ENCODE results near the gene MMP20.

Gene MMP20, protein sequence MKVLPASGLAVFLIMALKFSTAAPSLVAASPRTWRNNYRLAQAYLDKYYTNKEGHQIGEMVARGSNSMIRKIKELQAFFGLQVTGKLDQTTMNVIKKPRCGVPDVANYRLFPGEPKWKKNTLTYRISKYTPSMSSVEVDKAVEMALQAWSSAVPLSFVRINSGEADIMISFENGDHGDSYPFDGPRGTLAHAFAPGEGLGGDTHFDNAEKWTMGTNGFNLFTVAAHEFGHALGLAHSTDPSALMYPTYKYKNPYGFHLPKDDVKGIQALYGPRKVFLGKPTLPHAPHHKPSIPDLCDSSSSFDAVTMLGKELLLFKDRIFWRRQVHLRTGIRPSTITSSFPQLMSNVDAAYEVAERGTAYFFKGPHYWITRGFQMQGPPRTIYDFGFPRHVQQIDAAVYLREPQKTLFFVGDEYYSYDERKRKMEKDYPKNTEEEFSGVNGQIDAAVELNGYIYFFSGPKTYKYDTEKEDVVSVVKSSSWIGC

DNA sequence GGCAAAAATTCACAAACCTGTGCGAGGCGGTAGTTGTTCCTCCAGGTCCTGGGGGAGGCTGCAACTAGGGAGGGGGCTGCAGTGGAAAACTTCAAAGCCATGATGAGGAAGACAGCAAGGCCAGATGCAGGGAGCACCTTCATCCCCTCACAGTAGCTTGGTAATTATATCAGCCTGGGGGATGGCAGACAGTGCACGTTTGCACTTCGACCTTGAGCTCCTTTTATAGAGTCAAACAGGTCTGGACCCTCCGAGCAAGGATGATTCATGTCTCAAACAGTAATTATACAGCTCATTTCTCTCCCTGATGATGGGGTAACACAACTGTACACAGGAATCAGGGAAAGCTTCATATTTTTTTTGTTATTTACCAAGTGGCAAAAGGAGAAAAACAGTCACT, at the start of gene MMP20:
Gene MMP20 (minus strand): TSS at position 156 of the 400 bp plus-strand sequence. CDS start 13 bp downstream, at position 143.
- no peak within 1 kb of the TSS for H3K4me3 ChIP-seq (ENCODE audit: low read depth, low read length)
- TF ChIP-seq MYC (IDR thresholded peaks at IDR 0.05; ENCODE audit: low read depth, low read length) (no peak), POLR2A (IDR thresholded peaks at IDR 0.05; ENCODE audit: extremely low read depth, insufficient read length) (no peak), MAX (IDR thresholded peaks at IDR 0.05; ENCODE audit: low read depth, low read length) (no peak)
- TF ChIP-seq, protein P1, sequence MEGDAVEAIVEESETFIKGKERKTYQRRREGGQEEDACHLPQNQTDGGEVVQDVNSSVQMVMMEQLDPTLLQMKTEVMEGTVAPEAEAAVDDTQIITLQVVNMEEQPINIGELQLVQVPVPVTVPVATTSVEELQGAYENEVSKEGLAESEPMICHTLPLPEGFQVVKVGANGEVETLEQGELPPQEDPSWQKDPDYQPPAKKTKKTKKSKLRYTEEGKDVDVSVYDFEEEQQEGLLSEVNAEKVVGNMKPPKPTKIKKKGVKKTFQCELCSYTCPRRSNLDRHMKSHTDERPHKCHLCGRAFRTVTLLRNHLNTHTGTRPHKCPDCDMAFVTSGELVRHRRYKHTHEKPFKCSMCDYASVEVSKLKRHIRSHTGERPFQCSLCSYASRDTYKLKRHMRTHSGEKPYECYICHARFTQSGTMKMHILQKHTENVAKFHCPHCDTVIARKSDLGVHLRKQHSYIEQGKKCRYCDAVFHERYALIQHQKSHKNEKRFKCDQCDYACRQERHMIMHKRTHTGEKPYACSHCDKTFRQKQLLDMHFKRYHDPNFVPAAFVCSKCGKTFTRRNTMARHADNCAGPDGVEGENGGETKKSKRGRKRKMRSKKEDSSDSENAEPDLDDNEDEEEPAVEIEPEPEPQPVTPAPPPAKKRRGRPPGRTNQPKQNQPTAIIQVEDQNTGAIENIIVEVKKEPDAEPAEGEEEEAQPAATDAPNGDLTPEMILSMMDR (IDR thresholded peaks at IDR 0.05; ENCODE audit: low read depth, low read length) = no peak
- no peak for DNase-seq (ENCODE audit: low read depth)

DNA sequence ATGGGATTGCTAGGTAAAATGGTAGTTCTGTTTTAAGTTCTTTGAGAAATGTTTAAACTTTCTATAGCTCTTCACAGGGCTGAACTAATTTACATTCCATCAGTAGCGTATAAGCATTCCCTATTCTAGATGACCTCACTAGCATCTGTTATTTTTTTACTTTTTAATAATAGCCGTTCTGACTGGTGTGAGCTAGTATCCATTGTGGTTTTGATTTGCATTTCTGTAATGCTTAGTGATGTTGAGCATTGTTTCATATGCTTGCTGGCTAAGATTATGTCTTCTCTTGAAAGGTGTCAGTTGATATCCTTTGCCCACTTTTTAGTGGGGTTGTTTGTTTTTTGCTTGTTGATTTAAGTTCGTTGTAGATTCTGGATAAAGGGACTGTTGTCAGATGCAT, 44.5 kb upstream of the MMP20 start:
- no peak for DNase-seq (ENCODE audit: low read depth)
- TF ChIP-seq, protein P1 (IDR thresholded peaks at IDR 0.05; ENCODE audit: low read depth, low read length) = no peak
- no peak for TF ChIP-seq MYC (IDR thresholded peaks at IDR 0.05; ENCODE audit: low read depth, low read length)
- H3K4me3 ChIP-seq (ENCODE audit: low read depth, low read length) = no peak overlapping the region

GRCh38 chr11:102666331-102666957, 41.3 kb upstream of the MMP20 start:
- peak; percentile 58 for DNase-seq (ENCODE audit: low read depth)
- TF ChIP-seq, protein P1 (IDR thresholded peaks at IDR 0.05; ENCODE audit: low read depth, low read length) = peak; percentile 85
- TF ChIP-seq POLR2A (IDR thresholded peaks at IDR 0.05; ENCODE audit: extremely low read depth, insufficient read length) (no peak), MYC (IDR thresholded peaks at IDR 0.05; ENCODE audit: low read depth, low read length) (peak; percentile 2; the same call in 1 of the 2 replicates)
- no peak overlapping the region for H3K4me3 ChIP-seq (ENCODE audit: low read depth, low read length)

DNA sequence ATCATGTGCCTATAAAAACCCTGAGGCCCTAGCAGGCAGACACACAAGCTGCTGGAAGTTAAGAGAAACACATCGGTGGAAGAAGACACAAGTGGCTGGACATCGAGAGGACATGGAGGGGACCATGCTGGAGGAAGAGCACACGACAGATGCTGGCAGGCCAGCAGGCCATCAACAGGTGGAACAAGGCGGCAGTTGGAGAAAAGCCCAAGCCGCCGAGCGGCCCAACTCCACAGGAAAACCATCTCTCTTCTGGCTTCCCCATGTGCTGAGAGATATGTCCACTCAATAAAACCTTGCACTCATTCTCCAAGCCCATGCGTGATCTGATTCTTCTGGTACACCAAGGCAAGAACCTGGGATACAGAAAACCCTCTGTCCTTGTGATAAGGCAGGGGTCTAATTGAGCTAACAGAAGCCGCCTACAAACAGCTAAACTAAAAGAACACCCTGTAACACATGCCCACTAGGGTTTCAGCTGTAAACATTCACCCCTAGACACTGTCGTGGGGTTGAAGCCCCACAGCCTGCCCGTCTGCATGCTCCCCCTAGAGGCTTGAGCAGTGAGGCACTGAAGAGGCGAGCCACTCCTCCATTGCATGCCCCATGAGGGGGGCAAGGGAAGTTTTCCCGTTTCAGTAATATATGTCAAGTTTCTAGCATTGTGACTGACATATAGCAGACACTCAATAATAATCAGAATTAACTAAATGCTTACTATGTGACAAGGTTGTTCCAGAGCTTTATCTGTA, 39.0 kb upstream of the MMP20 start:
- peak; percentile 46 for DNase-seq (ENCODE audit: low read depth)
- no peak overlapping the region for H3K4me3 ChIP-seq (ENCODE audit: low read depth, low read length)
- TF ChIP-seq MAX (IDR thresholded peaks at IDR 0.05; ENCODE audit: low read depth, low read length) = no peak
- TF ChIP-seq, protein P1 (IDR thresholded peaks at IDR 0.05; ENCODE audit: low read depth, low read length) = peak; percentile 66
- TF ChIP-seq POLR2A (IDR thresholded peaks at IDR 0.05; ENCODE audit: extremely low read depth, insufficient read length) = no peak

DNA sequence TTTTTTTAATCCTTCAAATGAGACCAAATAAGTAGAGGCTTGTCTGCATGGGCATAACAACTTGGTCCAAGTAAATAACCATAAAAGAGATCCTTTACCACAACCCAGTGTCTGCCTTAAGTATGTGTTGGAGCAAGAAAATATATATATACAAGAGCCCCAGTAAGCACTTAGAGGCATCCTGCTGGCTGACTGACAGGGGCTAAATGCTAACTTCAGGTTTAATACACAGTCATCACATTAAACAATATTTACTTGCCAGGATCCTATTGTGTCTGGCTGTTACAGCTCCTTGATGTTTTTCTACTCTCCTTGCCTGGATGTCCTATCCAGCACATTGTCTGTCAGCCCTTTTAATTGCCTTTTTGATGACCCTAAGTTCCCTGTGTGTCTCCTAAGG, 37.5 kb upstream of the MMP20 start:
- no peak for DNase-seq (ENCODE audit: low read depth)
- TF ChIP-seq, protein P1 (IDR thresholded peaks at IDR 0.05; ENCODE audit: low read depth, low read length) = no peak
- no peak for TF ChIP-seq MYC (IDR thresholded peaks at IDR 0.05; ENCODE audit: low read depth, low read length)
- H3K4me3 ChIP-seq (ENCODE audit: low read depth, low read length) = no peak overlapping the region

Data from NB4 (cell line).